Measurements from ENCODE around the gene DMGDH. TPM values are rescaled to one million over a fixed set of nuclear protein-coding genes. Genes with fewer than 3 reads are reported as not detected.

DMGDH gene
- total RNA-seq, 5 donors from 2014 or later (not counting 1 experiment from before 2014, with no cell fraction given), result 0.43 to 2.7 (median 0.70) TPM

DNA sequence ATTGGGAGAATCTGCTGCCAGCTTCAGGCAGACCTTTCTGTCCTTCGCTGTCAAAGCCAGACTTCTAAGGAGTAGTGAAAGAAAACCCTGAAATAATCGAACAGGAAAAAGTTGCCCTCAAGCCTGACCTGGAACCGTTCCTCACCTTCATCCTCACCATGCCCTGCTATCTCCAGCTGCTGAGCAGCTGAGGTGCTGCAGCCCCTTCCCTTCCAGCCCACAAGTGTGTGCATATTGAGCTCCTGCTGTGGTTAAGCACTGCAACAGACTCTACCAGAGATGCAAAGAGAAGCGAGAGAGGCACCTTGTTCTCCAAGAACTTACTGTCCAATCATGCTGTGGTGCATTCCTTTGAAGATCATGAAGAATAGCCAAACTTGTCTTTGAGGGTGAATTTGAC lies 19.0 kb upstream of the DMGDH start:
- WGBS (ENCODE audit: insufficient coverage), result 43% methylated on average over 3 of the region's 4 CpGs
- Histone ChIP-seq H3K27me3 (replicated peaks in 1 of 2; ENCODE audit: control insufficient read depth in 2 of 2, extremely low read depth in 1 of 2, insufficient read depth in 2 of 2, low read length in 1 of 2) (no peaks in the 10 kb centered on the region), H3K9me3 (no peaks in the 10 kb centered on the region), H3K4me3 (ENCODE audit: control insufficient read depth in 1 of 2, extremely low read depth in 1 of 2, low read length in 1 of 2) (no peak overlapping the region), H3K27ac (ENCODE audit: low read length) (no peak overlapping the region), H3K4me1 (ENCODE audit: control insufficient read depth in 1 of 2, extremely low read depth in 1 of 2, insufficient read depth in 2 of 2, low read length in 2 of 2) (no peaks in the 10 kb centered on the region), H3K36me3 (ENCODE audit: control insufficient read depth in 2 of 2, extremely low read depth in 1 of 2, insufficient read depth in 1 of 2, low read length in 1 of 2) (no peaks in the 10 kb centered on the region)
- no peaks in the 10 kb centered on the region for H3K9me3 Mint-ChIP-seq
- H3K4me3 Mint-ChIP-seq, result no peak overlapping the region
- no peaks in the 10 kb centered on the region for H3K4me1 Mint-ChIP-seq
- no peaks in the 10 kb centered on the region for H3K27me3 Mint-ChIP-seq
- no peak for ATAC-seq (replicated peaks in 1 of 4)
- DNase-seq, result no peak
- ChIA-PET POLR2A (no interaction called here), CTCF (interaction anchor here in 1 of 2 donors (0.5 kb wide), 1 partner anchor 15 kb away, joined by 3 read pairs; no protein-coding TSS in a partner anchor)
- no peaks in the 10 kb centered on the region for H3K36me3 Mint-ChIP-seq
- no peak overlapping the region for H3K27ac Mint-ChIP-seq

DNA sequence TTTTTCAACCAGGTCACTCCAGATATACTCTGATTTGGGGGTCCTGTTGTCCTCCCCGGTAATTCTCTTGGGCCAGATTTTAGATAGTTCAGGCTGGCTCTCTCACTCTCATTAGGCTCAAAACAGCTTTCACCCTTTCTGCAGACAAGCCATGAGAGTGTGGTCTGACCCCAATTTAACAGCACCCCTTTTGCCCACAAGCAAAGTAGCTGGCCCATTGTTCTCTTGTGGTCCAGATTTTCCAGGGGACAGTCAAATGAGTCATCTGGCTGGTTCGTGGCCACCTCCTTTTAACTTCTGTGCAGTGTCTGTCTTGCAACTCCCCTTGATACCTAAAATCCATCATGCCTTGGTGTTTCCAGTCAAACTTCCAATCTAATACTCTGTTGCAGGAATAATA lies 16.6 kb upstream of the DMGDH start:
- Mint-ChIP-seq H3K36me3 (no peaks in the 10 kb centered on the region), H3K4me3 (no peak overlapping the region), H3K9me3 (no peaks in the 10 kb centered on the region), H3K27me3 (no peaks in the 10 kb centered on the region), H3K27ac (no peak overlapping the region), H3K4me1 (no peaks in the 10 kb centered on the region)
- H3K27me3 ChIP-seq (replicated peaks in 1 of 2; ENCODE audit: control insufficient read depth in 2 of 2, extremely low read depth in 1 of 2, insufficient read depth in 2 of 2, low read length in 1 of 2), result no peaks in the 10 kb centered on the region
- ATAC-seq (replicated peaks in 1 of 4) (no peak), DNase-seq (no peak)
- CTCF ChIA-PET, result no interaction called here
- 100% methylated on average over 1 of the region's 2 CpGs for WGBS (ENCODE audit: insufficient coverage)
- H3K27ac ChIP-seq (ENCODE audit: low read length), result no peak overlapping the region
- no peaks in the 10 kb centered on the region for H3K36me3 ChIP-seq (ENCODE audit: control insufficient read depth in 2 of 2, extremely low read depth in 1 of 2, insufficient read depth in 1 of 2, low read length in 1 of 2)
- no peak overlapping the region for H3K4me3 ChIP-seq (ENCODE audit: control insufficient read depth in 1 of 2, extremely low read depth in 1 of 2, low read length in 1 of 2)
- no peaks in the 10 kb centered on the region for H3K4me1 ChIP-seq (ENCODE audit: control insufficient read depth in 1 of 2, extremely low read depth in 1 of 2, insufficient read depth in 2 of 2, low read length in 2 of 2)
- POLR2A ChIA-PET, result no interaction called here
- no peaks in the 10 kb centered on the region for H3K9me3 ChIP-seq

DNA sequence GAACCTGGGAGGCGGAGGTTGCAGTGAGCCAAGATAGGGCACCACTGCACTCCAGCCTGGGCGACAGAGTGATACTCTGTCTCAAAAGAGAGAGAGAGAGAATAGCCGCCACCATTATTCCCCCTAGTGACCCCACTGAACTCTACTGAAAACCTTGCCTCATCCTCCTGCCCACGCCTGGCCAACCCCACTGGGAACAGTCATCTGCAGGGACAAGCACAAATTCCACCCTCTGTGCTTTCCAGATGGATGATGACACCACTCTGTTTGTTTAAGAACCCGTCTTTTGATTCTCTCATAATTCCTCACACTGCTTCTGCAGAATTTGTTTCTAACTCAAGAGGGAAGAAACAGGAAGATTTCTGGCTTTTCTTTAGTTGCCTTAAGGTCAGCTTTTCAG lies 12.3 kb upstream of the DMGDH start:
- H3K36me3 Mint-ChIP-seq, result no peaks in the 10 kb centered on the region
- ChIA-PET POLR2A (no interaction called here), CTCF (interaction anchor here in 1 of 2 donors (1.3 kb wide), 1 partner anchor 56 kb away, joined by 3 read pairs; no protein-coding TSS in a partner anchor)
- ATAC-seq (replicated peaks in 1 of 4) (no peak), DNase-seq (no peak)
- no peaks in the 10 kb centered on the region for H3K4me1 Mint-ChIP-seq
- Histone ChIP-seq H3K27me3 (replicated peaks in 1 of 2; ENCODE audit: control insufficient read depth in 2 of 2, extremely low read depth in 1 of 2, insufficient read depth in 2 of 2, low read length in 1 of 2) (no peaks in the 10 kb centered on the region), H3K4me1 (ENCODE audit: control insufficient read depth in 1 of 2, extremely low read depth in 1 of 2, insufficient read depth in 2 of 2, low read length in 2 of 2) (no peaks in the 10 kb centered on the region), H3K9me3 (no peaks in the 10 kb centered on the region), H3K27ac (ENCODE audit: low read length) (no peak overlapping the region), H3K36me3 (ENCODE audit: control insufficient read depth in 2 of 2, extremely low read depth in 1 of 2, insufficient read depth in 1 of 2, low read length in 1 of 2) (no peaks in the 10 kb centered on the region), H3K4me3 (ENCODE audit: control insufficient read depth in 1 of 2, extremely low read depth in 1 of 2, low read length in 1 of 2) (no peak overlapping the region)
- H3K9me3 Mint-ChIP-seq, result no peaks in the 10 kb centered on the region
- H3K27me3 Mint-ChIP-seq, result no peaks in the 10 kb centered on the region
- no peak overlapping the region for H3K4me3 Mint-ChIP-seq
- 86% methylated on average over 1 of the region's 5 CpGs for WGBS (ENCODE audit: insufficient coverage)
- H3K27ac Mint-ChIP-seq, result no peak overlapping the region

DNA sequence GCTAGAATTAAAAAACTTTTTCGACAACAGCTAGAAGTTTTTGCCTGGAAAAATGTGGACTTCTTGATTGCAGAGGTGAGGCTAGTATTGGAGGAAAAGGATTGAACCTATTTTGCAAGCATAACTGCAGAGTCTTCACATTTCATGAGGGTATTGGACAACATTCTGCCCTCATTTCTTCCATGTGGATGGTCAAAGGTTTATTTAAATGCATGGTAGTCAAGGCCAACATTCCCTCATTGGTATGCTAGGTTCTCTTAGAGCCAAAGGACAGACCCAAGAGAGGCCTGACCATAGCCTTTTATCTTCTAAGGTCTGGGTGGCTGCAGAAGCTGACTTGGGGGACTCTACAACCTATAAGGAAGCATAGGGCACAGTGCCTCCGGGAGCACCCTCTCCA lies 11.3 kb upstream of the DMGDH start:
- WGBS (ENCODE audit: insufficient coverage), result no CpG with 5 or more reads among the region's 2 CpGs
- no peak overlapping the region for H3K4me3 ChIP-seq (ENCODE audit: control insufficient read depth in 1 of 2, extremely low read depth in 1 of 2, low read length in 1 of 2)
- ATAC-seq (replicated peaks in 1 of 4), result no peak
- H3K9me3 ChIP-seq, result no peaks in the 10 kb centered on the region
- no peak for DNase-seq
- H3K27ac ChIP-seq (ENCODE audit: low read length), result no peak overlapping the region
- H3K4me3 Mint-ChIP-seq, result no peak overlapping the region
- no peaks in the 10 kb centered on the region for H3K4me1 Mint-ChIP-seq
- H3K9me3 Mint-ChIP-seq, result no peaks in the 10 kb centered on the region
- POLR2A ChIA-PET, result no interaction called here
- CTCF ChIA-PET, result no interaction called here
- no peaks in the 10 kb centered on the region for H3K27me3 Mint-ChIP-seq
- H3K27me3 ChIP-seq (replicated peaks in 1 of 2; ENCODE audit: control insufficient read depth in 2 of 2, extremely low read depth in 1 of 2, insufficient read depth in 2 of 2, low read length in 1 of 2), result no peaks in the 10 kb centered on the region
- H3K27ac Mint-ChIP-seq, result no peak overlapping the region
- H3K36me3 Mint-ChIP-seq, result no peaks in the 10 kb centered on the region
- no peaks in the 10 kb centered on the region for H3K4me1 ChIP-seq (ENCODE audit: control insufficient read depth in 1 of 2, extremely low read depth in 1 of 2, insufficient read depth in 2 of 2, low read length in 2 of 2)
- no peaks in the 10 kb centered on the region for H3K36me3 ChIP-seq (ENCODE audit: control insufficient read depth in 2 of 2, extremely low read depth in 1 of 2, insufficient read depth in 1 of 2, low read length in 1 of 2)

DNA sequence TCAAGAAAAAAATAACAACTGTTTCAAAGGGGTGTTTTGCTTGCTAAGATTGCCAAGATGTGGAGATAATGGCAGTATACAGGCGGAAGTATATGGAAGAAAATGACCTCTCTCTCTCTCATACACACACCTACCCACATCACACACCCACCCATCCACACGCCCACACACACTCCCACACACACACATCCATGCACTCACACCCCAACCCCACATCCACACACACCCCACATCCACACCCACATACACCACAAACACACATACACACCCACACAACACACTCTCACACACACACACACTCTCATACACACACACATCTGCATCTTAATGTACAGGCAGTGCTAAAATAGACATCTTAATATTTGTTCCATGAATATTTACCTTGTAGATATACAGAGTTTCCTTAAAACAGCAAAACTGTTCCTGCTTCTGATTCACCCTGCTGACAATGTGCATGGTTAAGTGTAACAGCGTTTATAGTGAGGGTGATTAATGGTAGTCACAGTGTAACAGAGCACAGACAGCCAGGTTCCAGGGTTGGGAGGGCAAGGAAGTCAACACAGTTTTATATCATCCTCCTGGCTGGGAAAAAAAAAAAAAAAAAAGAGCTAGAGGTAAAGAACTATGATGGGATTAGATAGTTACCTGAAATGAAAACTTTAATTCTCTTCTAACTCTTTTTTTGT lies 8.3 kb upstream of the DMGDH start:
- ChIA-PET CTCF (interaction anchor here in 1 of 2 donors (0.6 to 0.7 kb wide), 3 partner anchors 12 to 1881 kb away, joined by 3 to 4 read pairs (median 4); no protein-coding TSS in a partner anchor), POLR2A (no interaction called here)
- Histone ChIP-seq H3K27me3 (replicated peaks in 1 of 2; ENCODE audit: control insufficient read depth in 2 of 2, extremely low read depth in 1 of 2, insufficient read depth in 2 of 2, low read length in 1 of 2) (peaks cover 0 to 3% of the 10 kb centered on the region in 2 experiments), H3K4me1 (ENCODE audit: control insufficient read depth in 1 of 2, extremely low read depth in 1 of 2, insufficient read depth in 2 of 2, low read length in 2 of 2) (no peaks in the 10 kb centered on the region), H3K9me3 (no peaks in the 10 kb centered on the region), H3K4me3 (ENCODE audit: control insufficient read depth in 1 of 2, extremely low read depth in 1 of 2, low read length in 1 of 2) (no peak overlapping the region), H3K27ac (ENCODE audit: low read length) (no peak overlapping the region), H3K36me3 (ENCODE audit: control insufficient read depth in 2 of 2, extremely low read depth in 1 of 2, insufficient read depth in 1 of 2, low read length in 1 of 2) (no peaks in the 10 kb centered on the region)
- DNase-seq, result no peak
- WGBS (ENCODE audit: insufficient coverage), result 29% methylated on average over 1 of the region's 3 CpGs
- ATAC-seq (replicated peaks in 1 of 4), result no peak
- H3K9me3 Mint-ChIP-seq, result no peaks in the 10 kb centered on the region
- no peaks in the 10 kb centered on the region for H3K4me1 Mint-ChIP-seq
- H3K36me3 Mint-ChIP-seq, result no peaks in the 10 kb centered on the region
- H3K27me3 Mint-ChIP-seq, result peaks cover 0 to 3% of the 10 kb centered on the region in 2 donors
- H3K4me3 Mint-ChIP-seq, result no peak overlapping the region
- peak overlapping the region in 1 of 2 donors; percentile 32 for H3K27ac Mint-ChIP-seq

DNA sequence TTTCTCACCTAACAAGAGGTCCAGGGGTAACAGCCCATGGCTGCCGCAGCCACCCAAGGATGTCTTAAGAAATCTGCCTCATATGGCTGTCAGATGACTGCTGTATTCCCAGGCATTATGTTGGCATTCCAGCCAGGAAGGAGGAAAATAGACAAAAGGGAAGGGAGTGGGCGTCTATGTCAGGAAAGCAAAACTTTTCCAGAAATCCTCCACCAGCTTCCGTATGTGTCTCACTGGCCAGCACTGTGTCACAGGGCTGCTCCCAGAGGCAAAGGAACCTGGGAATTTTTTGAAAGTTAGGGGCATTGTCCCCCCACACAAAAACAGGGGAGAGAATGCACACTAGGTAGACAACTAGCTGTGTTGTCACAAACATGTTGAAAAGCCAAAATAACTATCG lies 7.3 kb upstream of the DMGDH start:
- peaks cover 0 to 3% of the 10 kb centered on the region in 2 experiments for H3K27me3 ChIP-seq (replicated peaks in 1 of 2; ENCODE audit: control insufficient read depth in 2 of 2, extremely low read depth in 1 of 2, insufficient read depth in 2 of 2, low read length in 1 of 2)
- Mint-ChIP-seq H3K9me3 (no peaks in the 10 kb centered on the region), H3K4me3 (no peak overlapping the region), H3K27me3 (peaks cover 5 to 9% of the 10 kb centered on the region in 2 donors), H3K36me3 (no peaks in the 10 kb centered on the region), H3K27ac (no peak overlapping the region), H3K4me1 (no peaks in the 10 kb centered on the region)
- ChIA-PET POLR2A (interaction anchor here in 1 of 2 donors (0.6 kb wide), 1 partner anchor 307 kb away, joined by 4 read pairs; no protein-coding TSS in a partner anchor), CTCF (no interaction called here)
- H3K4me1 ChIP-seq (ENCODE audit: control insufficient read depth in 1 of 2, extremely low read depth in 1 of 2, insufficient read depth in 2 of 2, low read length in 2 of 2), result no peaks in the 10 kb centered on the region
- no peak for ATAC-seq (replicated peaks in 1 of 4)
- H3K4me3 ChIP-seq (ENCODE audit: control insufficient read depth in 1 of 2, extremely low read depth in 1 of 2, low read length in 1 of 2), result no peak overlapping the region
- no peak overlapping the region for H3K27ac ChIP-seq (ENCODE audit: low read length)
- no peaks in the 10 kb centered on the region for H3K9me3 ChIP-seq
- no peak for DNase-seq
- no peaks in the 10 kb centered on the region for H3K36me3 ChIP-seq (ENCODE audit: control insufficient read depth in 2 of 2, extremely low read depth in 1 of 2, insufficient read depth in 1 of 2, low read length in 1 of 2)
- 100% methylated on average over 1 of the region's 4 CpGs for WGBS (ENCODE audit: insufficient coverage)
